HepG2 (cell line): ENCODE measurements around the gene ATP6V0A1. TPM values are rescaled to one million over a fixed set of nuclear protein-coding genes. Genes with fewer than 3 reads are reported as not detected.

ENCODE experiments used
- AHDC1 ChIP-seq: sonication (generic); formaldehyde crosslinking; IDR thresholded peaks from 2 replicates; pipeline ENCODE4 v1.5.1; 2020; ENCODE audit warnings: mild to moderate bottlenecking, missing genetic modification reagents, borderline replicate concordance
- GMEB1 ChIP-seq: sonication (generic); formaldehyde crosslinking; IDR thresholded peaks from 2 replicates; pipeline ENCODE4 v1.5.1; 2020; ENCODE audit warnings: missing genetic modification reagents, mild to moderate bottlenecking, borderline replicate concordance
- HNF4A ChIP-seq: sonication (generic); formaldehyde crosslinking; IDR thresholded peaks from 2 replicates; pipeline ENCODE4 v1.4.0; 2020; ENCODE audit warnings: missing genetic modification reagents
- LCORL ChIP-seq, 2 experiments: fragments of 450-650 bp in 1 of 2; sonication (generic) in 1 of 2; formaldehyde crosslinking in 1 of 2; IDR thresholded peaks; 2 replicates each; pipeline versions ENCODE4 v1.5.0 to v1.6.1; 2017 to 2020; ENCODE audit warnings: antibody characterized with exemption in 1 of 2, missing genetic modification reagents in 1 of 2
- MYNN ChIP-seq: sonication (generic); formaldehyde crosslinking; IDR thresholded peaks from 2 replicates; pipeline ENCODE4 v1.4.0; 2020; ENCODE audit warnings: mild to moderate bottlenecking, low read depth, missing genetic modification reagents
- REST ChIP-seq, 2 experiments: IDR thresholded peaks; 2 replicates each; pipeline ENCODE4 v1.6.1; 2011 to 2012; ENCODE audit warnings: low read length in 2 of 2, borderline replicate concordance in 1 of 2, low read depth in 1 of 2, mild to moderate bottlenecking in 1 of 2, moderate library complexity in 1 of 2
- SP1 ChIP-seq, 2 experiments: fragments of 450-650 bp in 1 of 2; sonication (generic) in 1 of 2; formaldehyde crosslinking in 1 of 2; IDR thresholded peaks; 2 replicates each; pipeline versions ENCODE4 v1.4.0 to v1.6.1; 2016 to 2020; ENCODE audit warnings: missing genetic modification reagents in 1 of 2
- SRSF9 ChIP-seq: fragments of 200-400 bp; formaldehyde crosslinking; IDR thresholded peaks from 2 replicates; pipeline ENCODE4 v1.6.1; 2018; ENCODE audit warnings: borderline replicate concordance, mild to moderate bottlenecking, low read depth, low read length; ENCODE audit not compliant: insufficient read depth, poor library complexity, severe bottlenecking
- SRY ChIP-seq: sonication (generic); formaldehyde crosslinking; IDR thresholded peaks from 2 replicates; pipeline ENCODE4 v1.8.0; 2022; ENCODE audit warnings: mild to moderate bottlenecking, missing genetic modification reagents
- TCF7 ChIP-seq: sonication (generic); IDR thresholded peaks from 2 replicates; pipeline ENCODE4 v1.6.1; 2016; ENCODE audit warnings: antibody characterized with exemption, low read depth
- TOPORS ChIP-seq: sonication (generic); formaldehyde crosslinking; IDR thresholded peaks from 2 replicates; pipeline ENCODE4 v1.8.0; 2023; ENCODE audit warnings: mild to moderate bottlenecking, missing genetic modification reagents
- ZBTB25 ChIP-seq: IDR thresholded peaks from 2 replicates; pipeline ENCODE4 v1.6.1; 2018; ENCODE audit warnings: missing genetic modification reagents
- ZEB1 ChIP-seq: IDR thresholded peaks from 2 replicates; pipeline ENCODE4 v1.6.1; 2012; ENCODE audit warnings: mild to moderate bottlenecking, low read depth, inconsistent platforms; ENCODE audit not compliant: insufficient replicate concordance
- ZNF225 ChIP-seq: sonication (generic); formaldehyde crosslinking; IDR thresholded peaks from 2 replicates; pipeline ENCODE4 v1.4.0; 2020; ENCODE audit warnings: mild to moderate bottlenecking, missing genetic modification reagents
- ZNF430 ChIP-seq: sonication (generic); formaldehyde crosslinking; IDR thresholded peaks from 2 replicates; pipeline ENCODE4 v1.9.0; 2021; ENCODE audit warnings: mild to moderate bottlenecking, missing genetic modification reagents
- ZNF724P ChIP-seq: sonication (generic); formaldehyde crosslinking; IDR thresholded peaks from 2 replicates; pipeline ENCODE4 v1.8.0; 2022; ENCODE audit warnings: missing genetic modification reagents, borderline replicate concordance
- polyA plus RNA-seq, 8 experiments: library from polyadenylated mRNA; depleted of rRNA in 3 of 8; stranded (reverse) in 7 of 8; unstranded in 1 of 8; fragments of >200 nt; fragmentation: Illumina TruSeq in 4 of 8; extraction: Trizol in 4 of 8; gene quantifications; 2 replicates each; pipeline versions ENCODE4 v1.2.1 to v1.2.3, GENCODE V29; 2011 to 2016; ENCODE audit warnings: low read depth in 4 of 8, missing spikeins in 1 of 8, mixed read lengths in 1 of 8; ENCODE audit not compliant: insufficient read depth in 1 of 8
- total RNA-seq, 5 experiments: library from RNA; depleted of rRNA; stranded (reverse); fragments of >200 nt; fragmentation: Illumina TruSeq; extraction: Trizol; gene quantifications; 2 replicates each; pipeline ENCODE4 v1.2.3, GENCODE V29; 2016; ENCODE audit warnings: low read depth in 1 of 5

The ATP6V0A1 gene
- total and polyA plus RNA-seq, 2 of the 13 experiments (the other 11 are each of a cell fraction or from before 2014, with no cell fraction given) = 27.9 to 54.1 TPM

GRCh38 chr17:42566883-42567573, 108.3 kb downstream of the ATP6V0A1 start, which contains the start of gene MLX (continued):
- TF ChIP-seq LCORL (IDR thresholded peaks at IDR 0.05) (no peak), LCORL (CRISPR knock-in tag; IDR thresholded peaks at IDR 0.05) (peak; percentile 90), AHDC1 (no peak; the same call in 1 of the 2 replicates), HNF4A (peak; percentile 74), TOPORS (CRISPR knock-in tag) (peak; percentile 99), ZNF225 (CRISPR knock-in tag) (0 out of 2 replicates have a peak, but pooled peaks have one; percentile 12), ZNF724P (CRISPR knock-in tag) (peak; percentile 92; the same call in 1 of the 2 replicates), SRSF9 (no peak), ZEB1 (no peak), ZNF430 (CRISPR knock-in tag) (peak; percentile 98), SP1 (IDR thresholded peaks at IDR 0.05) (no peak), SP1 (CRISPR knock-in tag; IDR thresholded peaks at IDR 0.05) (peak; percentile 38; the same call in 1 of the 2 replicates), MYNN (CRISPR knock-in tag) (no peak), SRY (CRISPR knock-in tag) (0 out of 2 replicates have a peak, but pooled peaks have one; percentile 82), TCF7 (no peak), REST (IDR thresholded peaks at IDR 0.05; ENCODE audit: borderline replicate concordance in 1 of 2, low read depth in 1 of 2, low read length in 2 of 2) (no peak), ZBTB25 (CRISPR knock-in tag) (peak; percentile 95), GMEB1 (peak; percentile 96)
